CD1c-positive myeloid dendritic cell (primary cell): ENCODE data around the gene TBX4.
"Not testable (repeated sequence)": the region's sequence is repeated elsewhere in the genome, so short reads cannot be mapped to it uniquely, and the experiment has no call there.

Experiments
- DNase-seq: peaks from one replicate; pipeline ENCODE4 v3.0.0-alpha.2; 2016; ENCODE audit errors: extremely low spot score

The TBX4 gene

GRCh38 chr17:61483778-61484116, 31.5 kb downstream of the TBX4 start:
- no peak for DNase-seq

GRCh38 chr17:61484174-61484573, 32.0 kb downstream of the TBX4 start:
- no peak for DNase-seq

- DNase-seq: no peak
These were observed 33.0 kb downstream of the TBX4 start for GRCh38 chr17:61485067-61485775.

- no peak for DNase-seq
These were observed 34.2 kb downstream of the TBX4 start for GRCh38 chr17:61486135-61487120.

- no peak for DNase-seq
These were observed 35.2 kb downstream of the TBX4 start for GRCh38 chr17:61487161-61487988.

- DNase-seq: no peak
These were observed 35.9 kb downstream of the TBX4 start for GRCh38 chr17:61487989-61488595.

GRCh38 chr17:61488878-61489718, 36.9 kb downstream of the TBX4 start:
- no peak for DNase-seq

- no peak for DNase-seq
These were observed 37.7 kb downstream of the TBX4 start for GRCh38 chr17:61489719-61490490.

- DNase-seq: no peak
These were observed 38.3 kb downstream of the TBX4 start for GRCh38 chr17:61490540-61490975.

GRCh38 chr17:61491981-61492380, 39.8 kb downstream of the TBX4 start:
- DNase-seq: no peak

GRCh38 chr17:61492759-61493526, 40.7 kb downstream of the TBX4 start:
- DNase-seq: no peak

- not testable (repeated sequence) for DNase-seq
These were observed 41.7 kb downstream of the TBX4 start for GRCh38 chr17:61493830-61494324.

GRCh38 chr17:61494325-61495160, 42.3 kb downstream of the TBX4 start:
- DNase-seq: no peak

GRCh38 chr17:61495161-61495857, 43.1 kb downstream of the TBX4 start:
- no peak for DNase-seq

- no peak for DNase-seq
These were observed 44.1 kb downstream of the TBX4 start for GRCh38 chr17:61496174-61496956.

- no peak for DNase-seq
These were observed 44.9 kb downstream of the TBX4 start for GRCh38 chr17:61496957-61497653.
